DND-41 (cell line): ENCODE data around the gene SEC31B.

Source experiments
- CTCF ChIP-seq: IDR thresholded peaks from 2 replicates; pipeline ENCODE4 v1.5.1; 2012; ENCODE audit warnings: borderline replicate concordance, low read length, moderate library complexity, mild to moderate bottlenecking; ENCODE audit not compliant: poor library complexity, severe bottlenecking; ENCODE audit errors: extremely low read depth
- EZH2 ChIP-seq: IDR thresholded peaks from 3 replicates; pipeline ENCODE4 v1.6.1; 2012; ENCODE audit warnings: borderline replicate concordance, low read depth, mild to moderate bottlenecking, moderate library complexity, low read length, inconsistent platforms; ENCODE audit not compliant: severe bottlenecking

GRCh38 chr10:100468978-100469377, 50.7 kb downstream of the SEC31B start:
- no peak for TF ChIP-seq CTCF
- no peak for TF ChIP-seq EZH2
